H9 (cell line): ENCODE data around the gene SLC22A5. TPM values are rescaled to one million over a fixed set of nuclear protein-coding genes. Genes with fewer than 3 reads are reported as not detected.

ENCODE experiments used
- DNase-seq: peaks from one replicate; pipeline ENCODE4 v3.0.0-alpha.2; 2017
- H2AFZ ChIP-seq: one replicate; pipeline ENCODE4 v1.6.1; 2013; ENCODE audit warnings: mild to moderate bottlenecking, low read length, control low read depth, moderate library complexity
- H2AK5ac ChIP-seq: 2 replicates; pipeline ENCODE4 v1.6.1; 2013; ENCODE audit warnings: low read length, control low read depth, mixed read lengths; ENCODE audit not compliant: insufficient read length
- H2BK120ac ChIP-seq: one replicate; pipeline ENCODE4 v1.6.1; 2013; ENCODE audit warnings: low read depth, mild to moderate bottlenecking, low read length, control low read depth, inconsistent platforms; ENCODE audit not compliant: poor library complexity, severe bottlenecking
- H2BK12ac ChIP-seq: 2 replicates; pipeline ENCODE4 v1.6.1; 2013; ENCODE audit warnings: low read length, control low read depth, mixed read lengths, low read depth; ENCODE audit not compliant: insufficient read length
- H2BK15ac ChIP-seq: 2 replicates; pipeline ENCODE4 v1.6.1; 2013; ENCODE audit warnings: low read depth, low read length, control low read depth
- H2BK20ac ChIP-seq: one replicate; pipeline ENCODE4 v1.6.1; 2013; ENCODE audit warnings: low read depth, mild to moderate bottlenecking, low read length, control low read depth, inconsistent platforms; ENCODE audit not compliant: poor library complexity, severe bottlenecking
- H2BK5ac ChIP-seq: 2 replicates; pipeline ENCODE4 v1.6.1; 2013; ENCODE audit warnings: low read length, control low read depth, mixed read lengths; ENCODE audit not compliant: insufficient read length
- H3K14ac ChIP-seq: 2 replicates; pipeline ENCODE4 v1.6.1; 2013; ENCODE audit warnings: low read length, control low read depth; ENCODE audit not compliant: insufficient read depth
- H3K18ac ChIP-seq: 2 replicates; pipeline ENCODE4 v1.6.1; 2013; ENCODE audit warnings: low read depth, mild to moderate bottlenecking, mixed read lengths, low read length, control low read depth; ENCODE audit not compliant: insufficient read length
- H3K23ac ChIP-seq: 2 replicates; pipeline ENCODE4 v1.6.1; 2013; ENCODE audit warnings: low read length, control low read depth, mixed read lengths, low read depth; ENCODE audit not compliant: insufficient read length
- H3K23me2 ChIP-seq: 2 replicates; pipeline ENCODE4 v1.6.1; 2013; ENCODE audit warnings: low read depth, mild to moderate bottlenecking, mixed read lengths, low read length, control low read depth; ENCODE audit not compliant: insufficient read length, poor library complexity, severe bottlenecking
- H3K27ac ChIP-seq: 2 replicates; pipeline ENCODE4 v1.5.1; 2013; ENCODE audit warnings: low read length, control low read depth, mixed read lengths, low read depth; ENCODE audit not compliant: insufficient read length
- H3K27me3 ChIP-seq: 2 replicates; pipeline ENCODE4 v1.6.1; 2013; ENCODE audit warnings: low read length, control low read depth, inconsistent platforms; ENCODE audit not compliant: insufficient read depth
- H3K4ac ChIP-seq: 2 replicates; pipeline ENCODE4 v1.6.1; 2013; ENCODE audit warnings: low read depth, mild to moderate bottlenecking, control low read depth, inconsistent platforms, low read length, moderate library complexity
- H3K4me1 ChIP-seq: 2 replicates; pipeline ENCODE4 v1.6.1; 2013; ENCODE audit warnings: low read length, control low read depth, inconsistent platforms; ENCODE audit not compliant: insufficient read depth
- H3K4me2 ChIP-seq: 2 replicates; pipeline ENCODE4 v1.6.1; 2013; ENCODE audit warnings: low read length, control low read depth, mixed read lengths; ENCODE audit not compliant: insufficient read length, insufficient read depth
- H3K56ac ChIP-seq: 2 replicates; pipeline ENCODE4 v1.6.1; 2013; ENCODE audit warnings: low read depth, mild to moderate bottlenecking, mixed read lengths, low read length, control low read depth; ENCODE audit not compliant: insufficient read length
- H3K79me1 ChIP-seq: 2 replicates; pipeline ENCODE4 v1.6.1; 2013; ENCODE audit warnings: low read depth, mild to moderate bottlenecking, moderate library complexity, low read length, control low read depth, inconsistent platforms; ENCODE audit not compliant: insufficient read depth, poor library complexity, severe bottlenecking
- H3K79me2 ChIP-seq: 2 replicates; pipeline ENCODE4 v1.6.1; 2013; ENCODE audit warnings: low read length, control low read depth, inconsistent platforms; ENCODE audit not compliant: insufficient read depth
- H3K9ac ChIP-seq: 2 replicates; pipeline ENCODE4 v1.6.1; 2013; ENCODE audit warnings: low read length, control low read depth, mixed read lengths; ENCODE audit not compliant: insufficient read length; ENCODE audit errors: extremely low read depth
- H3K9me3 ChIP-seq: one replicate; pipeline ENCODE4 v1.6.1; 2013; ENCODE audit warnings: low read depth, low read length, inconsistent platforms; ENCODE audit not compliant: control insufficient read depth
- H3T11ph ChIP-seq: one replicate; pipeline ENCODE4 v1.6.1; 2013; ENCODE audit warnings: mild to moderate bottlenecking, low read length, control low read depth, inconsistent platforms
- H4K20me1 ChIP-seq: one replicate; pipeline ENCODE4 v1.6.1; 2013; ENCODE audit not compliant: control insufficient read depth, insufficient read length, insufficient read depth
- H4K5ac ChIP-seq: 2 replicates; pipeline ENCODE4 v1.6.1; 2013; ENCODE audit warnings: low read depth, mild to moderate bottlenecking, mixed read lengths, low read length, control low read depth; ENCODE audit not compliant: insufficient read length
- H4K8ac ChIP-seq: replicated peaks from 2 replicates; pipeline ENCODE4 v1.6.1; 2013; ENCODE audit warnings: low read length, control low read depth, mixed read lengths, low read depth; ENCODE audit not compliant: insufficient read length
- H4K91ac ChIP-seq: 2 replicates; pipeline ENCODE4 v1.6.1; 2013; ENCODE audit warnings: low read depth, mild to moderate bottlenecking, moderate library complexity, mixed read lengths, low read length, control low read depth; ENCODE audit not compliant: insufficient read length
- H3K27ac Mint-ChIP-seq, 3 experiments: 2 replicates in 2 of 3; 3 replicates in 1 of 3; pipeline ENCODE4 v1.8.0; 2020 to 2021; ENCODE audit warnings: mixed read lengths in 3 of 3, mild to moderate bottlenecking in 1 of 3, moderate library complexity in 1 of 3
- H3K27me3 Mint-ChIP-seq: 2 replicates; pipeline ENCODE4 v1.8.0; 2021; ENCODE audit warnings: low read depth, mild to moderate bottlenecking, moderate library complexity, mixed read lengths
- H3K36me3 Mint-ChIP-seq, 3 experiments: 2 replicates in 2 of 3; 3 replicates in 1 of 3; pipeline ENCODE4 v1.8.0; 2020 to 2021; ENCODE audit warnings: low read depth in 3 of 3, mixed read lengths in 3 of 3; ENCODE audit not compliant: insufficient read depth in 1 of 3
- H3K4me1 Mint-ChIP-seq, 2 experiments: 2 replicates each; pipeline ENCODE4 v1.8.0; 2020; ENCODE audit warnings: mixed read lengths in 2 of 2
- H3K4me3 Mint-ChIP-seq, 2 experiments: 2 replicates in 1 of 2; 3 replicates in 1 of 2; pipeline ENCODE4 v1.8.0; 2020 to 2021; ENCODE audit warnings: mild to moderate bottlenecking in 2 of 2, mixed read lengths in 2 of 2, moderate library complexity in 1 of 2
- H3K9me3 Mint-ChIP-seq, 2 experiments: 2 replicates in 1 of 2; 3 replicates in 1 of 2; pipeline ENCODE4 v1.8.0; 2020; ENCODE audit warnings: mild to moderate bottlenecking in 2 of 2, mixed read lengths in 2 of 2, moderate library complexity in 1 of 2
- CTCF ChIP-seq: fragments of 200-600 bp; sonication (generic); conservative IDR thresholded peaks from 3 replicates; pipeline ENCODE4 v1.8.0; 2021; ENCODE audit warnings: antibody characterized with exemption, mild to moderate bottlenecking
- WGBS: extraction: QIAGEN DNeasy Blood & Tissue Kit; methylation state at CpG from one replicate; pipeline ENCODE4 v1.1.7; 2013; ENCODE audit warnings: missing lambda C conversion rate, low lambda C conversion rate, mixed read lengths; ENCODE audit not compliant: insufficient read length; ENCODE audit errors: extremely low coverage; 5-methylcytosine and 5-hydroxymethylcytosine counted together
- total RNA-seq: library from RNA; stranded (reverse); gene quantifications from 2 replicates; pipeline ENCODE4 v1.2.1, GENCODE V29; 2021

SLC22A5 gene
- total RNA-seq, 1 experiment from 2014 or later: 3.4 TPM

DNA sequence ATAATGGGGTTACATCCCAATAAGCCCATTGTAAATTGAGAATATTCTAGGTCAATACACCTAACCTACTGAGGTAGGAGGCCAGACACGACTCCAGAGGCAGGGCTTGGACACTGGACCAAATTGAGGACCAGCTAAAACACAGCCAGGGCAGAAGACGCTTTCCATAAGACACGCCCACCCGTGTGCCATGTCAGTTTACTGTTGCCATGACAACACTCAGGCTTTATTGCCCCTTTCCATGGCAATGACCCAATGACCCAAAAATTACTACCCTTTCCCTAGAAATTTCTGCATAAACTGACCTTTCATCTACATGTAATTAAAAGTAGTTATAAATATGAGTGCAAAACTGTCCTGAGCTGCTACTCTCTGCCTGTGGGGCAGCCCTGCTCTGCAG, 43.8 kb upstream of the SLC22A5 start:
- Histone ChIP-seq H2BK15ac (no peak overlapping the region), H2BK12ac (no peak overlapping the region), H4K8ac (no peak overlapping the region), H3K56ac (no peak overlapping the region), H3K23ac (no peak overlapping the region), H2AK5ac (no peak overlapping the region), H2AFZ (no peak overlapping the region), H3K14ac (no peak overlapping the region), H4K20me1 (no peaks in the 10 kb centered on the region), H3K9me3 (no peaks in the 10 kb centered on the region), H2BK120ac (no peak overlapping the region), H3K23me2 (no peaks in the 10 kb centered on the region), H2BK5ac (no peak overlapping the region), H3K27me3 (no peaks in the 10 kb centered on the region), H2BK20ac (no peak overlapping the region), H3K4me2 (no peak overlapping the region), H3K4me1 (no peaks in the 10 kb centered on the region), H4K91ac (no peak overlapping the region), H3K9ac (no peak overlapping the region), H3K79me1 (no peaks in the 10 kb centered on the region), H3T11ph (no peak overlapping the region), H4K5ac (no peak overlapping the region), H3K18ac (no peak overlapping the region), H3K4ac (no peak overlapping the region), H3K27ac (no peak overlapping the region), H3K79me2 (no peaks in the 10 kb centered on the region)
- no peaks in the 10 kb centered on the region for H3K9me3 Mint-ChIP-seq
- TF ChIP-seq CTCF: no peak
- H3K36me3 Mint-ChIP-seq: no peaks in the 10 kb centered on the region
- DNase-seq: no peak
- no peak overlapping the region for H3K4me3 Mint-ChIP-seq
- no CpG with 5 or more reads among the region's 4 CpGs for WGBS
- H3K27me3 Mint-ChIP-seq: no peaks in the 10 kb centered on the region
- peaks cover 14 to 18% of the 10 kb centered on the region in 2 experiments for H3K4me1 Mint-ChIP-seq
- H3K27ac Mint-ChIP-seq: no peak overlapping the region; a peak in 1 of 7 replicates
